ENCODE data around the gene MGAT3.
"Not testable (repeated sequence)": the region's sequence is repeated elsewhere in the genome, so short reads cannot be mapped to it uniquely, and the experiment has no call there.

DNA sequence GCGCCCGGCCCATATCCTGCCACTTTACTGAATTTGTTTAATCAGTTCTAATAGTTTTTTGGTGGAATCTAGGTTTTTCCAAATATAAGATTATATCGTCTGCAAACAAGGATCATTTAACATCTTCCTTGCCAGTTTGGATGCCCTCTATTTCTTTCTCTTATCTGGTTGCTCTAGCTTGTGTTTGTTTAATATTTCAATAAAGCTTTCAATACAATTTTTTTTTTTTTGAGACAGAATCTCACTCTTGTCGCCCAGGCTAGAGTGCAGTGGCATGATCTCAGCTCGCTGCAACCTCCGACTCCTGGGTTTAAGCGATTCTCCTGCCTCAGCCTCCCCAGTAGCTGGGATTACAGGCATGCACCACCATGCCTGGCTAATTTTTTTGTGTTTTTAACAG lies 43.6 kb upstream of the MGAT3 start:
- TF ChIP-seq, protein P1, sequence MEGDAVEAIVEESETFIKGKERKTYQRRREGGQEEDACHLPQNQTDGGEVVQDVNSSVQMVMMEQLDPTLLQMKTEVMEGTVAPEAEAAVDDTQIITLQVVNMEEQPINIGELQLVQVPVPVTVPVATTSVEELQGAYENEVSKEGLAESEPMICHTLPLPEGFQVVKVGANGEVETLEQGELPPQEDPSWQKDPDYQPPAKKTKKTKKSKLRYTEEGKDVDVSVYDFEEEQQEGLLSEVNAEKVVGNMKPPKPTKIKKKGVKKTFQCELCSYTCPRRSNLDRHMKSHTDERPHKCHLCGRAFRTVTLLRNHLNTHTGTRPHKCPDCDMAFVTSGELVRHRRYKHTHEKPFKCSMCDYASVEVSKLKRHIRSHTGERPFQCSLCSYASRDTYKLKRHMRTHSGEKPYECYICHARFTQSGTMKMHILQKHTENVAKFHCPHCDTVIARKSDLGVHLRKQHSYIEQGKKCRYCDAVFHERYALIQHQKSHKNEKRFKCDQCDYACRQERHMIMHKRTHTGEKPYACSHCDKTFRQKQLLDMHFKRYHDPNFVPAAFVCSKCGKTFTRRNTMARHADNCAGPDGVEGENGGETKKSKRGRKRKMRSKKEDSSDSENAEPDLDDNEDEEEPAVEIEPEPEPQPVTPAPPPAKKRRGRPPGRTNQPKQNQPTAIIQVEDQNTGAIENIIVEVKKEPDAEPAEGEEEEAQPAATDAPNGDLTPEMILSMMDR (conservative IDR thresholded peaks at IDR 0.05; ENCODE audit: low read length): not testable (repeated sequence)
- TF ChIP-seq EZH2phosphoT487 (IDR thresholded peaks at IDR 0.05; ENCODE audit: borderline replicate concordance): not testable (repeated sequence)
